Fibroblast of lung (primary cell): ENCODE measurements around the gene PPP1R9B.

Experiments used
- EZH2 ChIP-seq: IDR thresholded peaks from 2 replicates; pipeline ENCODE4 v1.5.1; 2012; ENCODE audit warnings: low read length, control low read depth, mild to moderate bottlenecking; ENCODE audit errors: missing control alignments
- TF ChIP-seq, protein P1 (sequence below), 2 donors: IDR thresholded peaks in 1 of 2; conservative IDR thresholded peaks in 1 of 2; 1 replicate in 1 of 2; 2 replicates in 1 of 2; pipeline ENCODE4 v1.5.1; 2011 to 2012; ENCODE audit warnings: low read length in 2 of 2, control low read depth in 1 of 2, inconsistent platforms in 1 of 2, low read depth in 1 of 2, mild to moderate bottlenecking in 1 of 2

DNA sequence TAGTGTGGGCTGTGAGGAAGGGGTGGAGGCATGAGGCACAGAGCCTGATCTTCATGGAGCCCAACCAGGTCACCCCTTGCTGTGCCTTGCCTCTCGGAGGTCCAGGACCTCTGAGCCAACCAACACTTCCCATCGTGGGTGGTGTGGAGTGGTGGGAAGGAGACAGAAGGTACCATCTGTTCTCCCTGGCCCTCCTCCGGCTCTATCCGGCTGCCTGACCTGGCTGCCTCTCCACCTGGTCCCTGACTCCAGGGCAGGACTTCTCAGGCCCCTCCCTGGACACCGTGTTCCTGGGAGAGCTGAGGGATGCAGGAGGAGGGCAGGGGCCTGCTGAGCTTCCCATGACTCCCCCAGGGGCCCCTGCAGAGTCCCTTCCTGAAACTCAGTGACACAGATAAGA lies 51.5 kb downstream of the PPP1R9B start:
- TF ChIP-seq, protein P1, sequence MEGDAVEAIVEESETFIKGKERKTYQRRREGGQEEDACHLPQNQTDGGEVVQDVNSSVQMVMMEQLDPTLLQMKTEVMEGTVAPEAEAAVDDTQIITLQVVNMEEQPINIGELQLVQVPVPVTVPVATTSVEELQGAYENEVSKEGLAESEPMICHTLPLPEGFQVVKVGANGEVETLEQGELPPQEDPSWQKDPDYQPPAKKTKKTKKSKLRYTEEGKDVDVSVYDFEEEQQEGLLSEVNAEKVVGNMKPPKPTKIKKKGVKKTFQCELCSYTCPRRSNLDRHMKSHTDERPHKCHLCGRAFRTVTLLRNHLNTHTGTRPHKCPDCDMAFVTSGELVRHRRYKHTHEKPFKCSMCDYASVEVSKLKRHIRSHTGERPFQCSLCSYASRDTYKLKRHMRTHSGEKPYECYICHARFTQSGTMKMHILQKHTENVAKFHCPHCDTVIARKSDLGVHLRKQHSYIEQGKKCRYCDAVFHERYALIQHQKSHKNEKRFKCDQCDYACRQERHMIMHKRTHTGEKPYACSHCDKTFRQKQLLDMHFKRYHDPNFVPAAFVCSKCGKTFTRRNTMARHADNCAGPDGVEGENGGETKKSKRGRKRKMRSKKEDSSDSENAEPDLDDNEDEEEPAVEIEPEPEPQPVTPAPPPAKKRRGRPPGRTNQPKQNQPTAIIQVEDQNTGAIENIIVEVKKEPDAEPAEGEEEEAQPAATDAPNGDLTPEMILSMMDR (conservative IDR thresholded peaks at IDR 0.05 in 1 of 2, IDR thresholded peaks at IDR 0.05 in 1 of 2; ENCODE audit: low read depth in 1 of 2, low read length in 2 of 2) = no peak
- TF ChIP-seq EZH2 = no peak
